H9 (cell line): ENCODE data around the gene SPRR2E. TPM values are rescaled to one million over a fixed set of nuclear protein-coding genes. Genes with fewer than 3 reads are reported as not detected.

Source experiments
- DNase-seq: peaks from one replicate; pipeline ENCODE4 v3.0.0-alpha.2; 2017
- H2AFZ ChIP-seq: one replicate; pipeline ENCODE4 v1.6.1; 2013; ENCODE audit warnings: mild to moderate bottlenecking, low read length, control low read depth, moderate library complexity
- H2AK5ac ChIP-seq: 2 replicates; pipeline ENCODE4 v1.6.1; 2013; ENCODE audit warnings: low read length, control low read depth, mixed read lengths; ENCODE audit not compliant: insufficient read length
- H2BK120ac ChIP-seq: one replicate; pipeline ENCODE4 v1.6.1; 2013; ENCODE audit warnings: low read depth, mild to moderate bottlenecking, low read length, control low read depth, inconsistent platforms; ENCODE audit not compliant: poor library complexity, severe bottlenecking
- H2BK12ac ChIP-seq: 2 replicates; pipeline ENCODE4 v1.6.1; 2013; ENCODE audit warnings: low read length, control low read depth, mixed read lengths, low read depth; ENCODE audit not compliant: insufficient read length
- H2BK15ac ChIP-seq: 2 replicates; pipeline ENCODE4 v1.6.1; 2013; ENCODE audit warnings: low read depth, low read length, control low read depth
- H2BK20ac ChIP-seq: one replicate; pipeline ENCODE4 v1.6.1; 2013; ENCODE audit warnings: low read depth, mild to moderate bottlenecking, low read length, control low read depth, inconsistent platforms; ENCODE audit not compliant: poor library complexity, severe bottlenecking
- H2BK5ac ChIP-seq: 2 replicates; pipeline ENCODE4 v1.6.1; 2013; ENCODE audit warnings: low read length, control low read depth, mixed read lengths; ENCODE audit not compliant: insufficient read length
- H3K14ac ChIP-seq: 2 replicates; pipeline ENCODE4 v1.6.1; 2013; ENCODE audit warnings: low read length, control low read depth; ENCODE audit not compliant: insufficient read depth
- H3K18ac ChIP-seq: 2 replicates; pipeline ENCODE4 v1.6.1; 2013; ENCODE audit warnings: low read depth, mild to moderate bottlenecking, mixed read lengths, low read length, control low read depth; ENCODE audit not compliant: insufficient read length
- H3K23ac ChIP-seq: 2 replicates; pipeline ENCODE4 v1.6.1; 2013; ENCODE audit warnings: low read length, control low read depth, mixed read lengths, low read depth; ENCODE audit not compliant: insufficient read length
- H3K23me2 ChIP-seq: 2 replicates; pipeline ENCODE4 v1.6.1; 2013; ENCODE audit warnings: low read depth, mild to moderate bottlenecking, mixed read lengths, low read length, control low read depth; ENCODE audit not compliant: insufficient read length, poor library complexity, severe bottlenecking
- H3K27ac ChIP-seq: 2 replicates; pipeline ENCODE4 v1.5.1; 2013; ENCODE audit warnings: low read length, control low read depth, mixed read lengths, low read depth; ENCODE audit not compliant: insufficient read length
- H3K27me3 ChIP-seq: 2 replicates; pipeline ENCODE4 v1.6.1; 2013; ENCODE audit warnings: low read length, control low read depth, inconsistent platforms; ENCODE audit not compliant: insufficient read depth
- H3K4ac ChIP-seq: 2 replicates; pipeline ENCODE4 v1.6.1; 2013; ENCODE audit warnings: low read depth, mild to moderate bottlenecking, control low read depth, inconsistent platforms, low read length, moderate library complexity
- H3K4me1 ChIP-seq: 2 replicates; pipeline ENCODE4 v1.6.1; 2013; ENCODE audit warnings: low read length, control low read depth, inconsistent platforms; ENCODE audit not compliant: insufficient read depth
- H3K4me2 ChIP-seq: 2 replicates; pipeline ENCODE4 v1.6.1; 2013; ENCODE audit warnings: low read length, control low read depth, mixed read lengths; ENCODE audit not compliant: insufficient read length, insufficient read depth
- H3K56ac ChIP-seq: 2 replicates; pipeline ENCODE4 v1.6.1; 2013; ENCODE audit warnings: low read depth, mild to moderate bottlenecking, mixed read lengths, low read length, control low read depth; ENCODE audit not compliant: insufficient read length
- H3K79me1 ChIP-seq: 2 replicates; pipeline ENCODE4 v1.6.1; 2013; ENCODE audit warnings: low read depth, mild to moderate bottlenecking, moderate library complexity, low read length, control low read depth, inconsistent platforms; ENCODE audit not compliant: insufficient read depth, poor library complexity, severe bottlenecking
- H3K79me2 ChIP-seq: 2 replicates; pipeline ENCODE4 v1.6.1; 2013; ENCODE audit warnings: low read length, control low read depth, inconsistent platforms; ENCODE audit not compliant: insufficient read depth
- H3K9ac ChIP-seq: 2 replicates; pipeline ENCODE4 v1.6.1; 2013; ENCODE audit warnings: low read length, control low read depth, mixed read lengths; ENCODE audit not compliant: insufficient read length; ENCODE audit errors: extremely low read depth
- H3K9me3 ChIP-seq: one replicate; pipeline ENCODE4 v1.6.1; 2013; ENCODE audit warnings: low read depth, low read length, inconsistent platforms; ENCODE audit not compliant: control insufficient read depth
- H3T11ph ChIP-seq: one replicate; pipeline ENCODE4 v1.6.1; 2013; ENCODE audit warnings: mild to moderate bottlenecking, low read length, control low read depth, inconsistent platforms
- H4K20me1 ChIP-seq: one replicate; pipeline ENCODE4 v1.6.1; 2013; ENCODE audit not compliant: control insufficient read depth, insufficient read length, insufficient read depth
- H4K5ac ChIP-seq: 2 replicates; pipeline ENCODE4 v1.6.1; 2013; ENCODE audit warnings: low read depth, mild to moderate bottlenecking, mixed read lengths, low read length, control low read depth; ENCODE audit not compliant: insufficient read length
- H4K8ac ChIP-seq: replicated peaks from 2 replicates; pipeline ENCODE4 v1.6.1; 2013; ENCODE audit warnings: low read length, control low read depth, mixed read lengths, low read depth; ENCODE audit not compliant: insufficient read length
- H4K91ac ChIP-seq: 2 replicates; pipeline ENCODE4 v1.6.1; 2013; ENCODE audit warnings: low read depth, mild to moderate bottlenecking, moderate library complexity, mixed read lengths, low read length, control low read depth; ENCODE audit not compliant: insufficient read length
- H3K27ac Mint-ChIP-seq, 3 experiments: 2 replicates in 2 of 3; 3 replicates in 1 of 3; pipeline ENCODE4 v1.8.0; 2020 to 2021; ENCODE audit warnings: mixed read lengths in 3 of 3, mild to moderate bottlenecking in 1 of 3, moderate library complexity in 1 of 3
- H3K27me3 Mint-ChIP-seq: 2 replicates; pipeline ENCODE4 v1.8.0; 2021; ENCODE audit warnings: low read depth, mild to moderate bottlenecking, moderate library complexity, mixed read lengths
- H3K36me3 Mint-ChIP-seq, 3 experiments: 2 replicates in 2 of 3; 3 replicates in 1 of 3; pipeline ENCODE4 v1.8.0; 2020 to 2021; ENCODE audit warnings: low read depth in 3 of 3, mixed read lengths in 3 of 3; ENCODE audit not compliant: insufficient read depth in 1 of 3
- H3K4me1 Mint-ChIP-seq, 2 experiments: 2 replicates each; pipeline ENCODE4 v1.8.0; 2020; ENCODE audit warnings: mixed read lengths in 2 of 2
- H3K4me3 Mint-ChIP-seq, 2 experiments: 2 replicates in 1 of 2; 3 replicates in 1 of 2; pipeline ENCODE4 v1.8.0; 2020 to 2021; ENCODE audit warnings: mild to moderate bottlenecking in 2 of 2, mixed read lengths in 2 of 2, moderate library complexity in 1 of 2
- H3K9me3 Mint-ChIP-seq, 2 experiments: 2 replicates in 1 of 2; 3 replicates in 1 of 2; pipeline ENCODE4 v1.8.0; 2020; ENCODE audit warnings: mild to moderate bottlenecking in 2 of 2, mixed read lengths in 2 of 2, moderate library complexity in 1 of 2
- CTCF ChIP-seq: fragments of 200-600 bp; sonication (generic); conservative IDR thresholded peaks from 3 replicates; pipeline ENCODE4 v1.8.0; 2021; ENCODE audit warnings: antibody characterized with exemption, mild to moderate bottlenecking
- total RNA-seq: library from RNA; stranded (reverse); gene quantifications from 2 replicates; pipeline ENCODE4 v1.2.1, GENCODE V29; 2021

The SPRR2E gene
- total RNA-seq, 1 experiment from 2014 or later: not detected

- Histone ChIP-seq H3K79me1 (no peaks in the 10 kb centered on the region), H3K9me3 (no peaks in the 10 kb centered on the region), H3K4me2 (no peak overlapping the region), H2BK15ac (no peak overlapping the region), H2BK5ac (no peak overlapping the region), H4K20me1 (no peaks in the 10 kb centered on the region), H2AK5ac (no peak overlapping the region), H3K27me3 (no peaks in the 10 kb centered on the region), H3K27ac (no peak overlapping the region), H3K23ac (no peak overlapping the region), H4K8ac (no peak overlapping the region), H2BK12ac (no peak overlapping the region), H2BK120ac (no peak overlapping the region), H4K5ac (no peak overlapping the region), H3K4me1 (peaks cover 8% of the 10 kb centered on the region), H2AFZ (no peak overlapping the region), H3K9ac (no peak overlapping the region), H3K79me2 (no peaks in the 10 kb centered on the region), H4K91ac (no peak overlapping the region), H3K23me2 (no peaks in the 10 kb centered on the region), H3K18ac (no peak overlapping the region), H2BK20ac (no peak overlapping the region), H3K14ac (no peak overlapping the region), H3T11ph (no peak overlapping the region), H3K56ac (no peak overlapping the region), H3K4ac (no peak overlapping the region)
- H3K27me3 Mint-ChIP-seq: peaks cover 26% of the 10 kb centered on the region
- H3K9me3 Mint-ChIP-seq: peaks cover 26 to 33% of the 10 kb centered on the region in 2 experiments
- no peak for TF ChIP-seq CTCF
- DNase-seq: no peak
- peaks cover 16 to 25% (median 23%) of the 10 kb centered on the region in 3 experiments for H3K36me3 Mint-ChIP-seq
- no peak overlapping the region for H3K27ac Mint-ChIP-seq
- no peak overlapping the region for H3K4me3 Mint-ChIP-seq
- H3K4me1 Mint-ChIP-seq: peaks cover 33 to 37% of the 10 kb centered on the region in 2 experiments
These were observed 26.6 kb upstream of the SPRR2E start for GRCh38 chr1:153120945-153121344.
